HG03060 (cell line): ENCODE results near the gene REXO4.
"Not testable (repeated sequence)": the region's sequence is repeated elsewhere in the genome, so short reads cannot be mapped to it uniquely, and the experiment has no call there.

Experiments
- ATAC-seq: cut with Tn5 transposase; IDR thresholded peaks from one replicate; pipeline ENCODE4 v1.9.1; 2021; ENCODE audit warnings: low read depth, moderate number of reproducible peaks; ENCODE audit not compliant: unreplicated experiment

REXO4 gene

DNA sequence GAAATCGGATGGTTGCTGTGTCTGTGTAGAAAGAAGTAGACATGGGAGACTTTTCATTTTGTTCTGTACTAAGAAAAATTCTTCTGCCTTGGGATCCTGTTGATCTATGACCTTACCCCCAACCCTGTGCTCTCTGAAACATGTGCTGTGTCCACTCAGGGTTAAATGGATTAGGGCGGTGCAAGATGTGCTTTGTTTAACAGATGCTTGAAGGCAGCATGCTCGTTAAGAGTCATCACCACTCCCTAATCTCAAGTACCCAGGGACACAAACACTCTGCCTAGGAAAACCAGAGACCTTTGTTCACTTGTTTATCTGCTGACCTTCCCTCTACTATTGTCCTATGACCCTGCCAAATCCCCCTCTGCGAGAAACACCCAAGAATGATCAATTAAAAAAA lies 26.4 kb downstream of the REXO4 start:
- ATAC-seq, result not testable (repeated sequence)

DNA sequence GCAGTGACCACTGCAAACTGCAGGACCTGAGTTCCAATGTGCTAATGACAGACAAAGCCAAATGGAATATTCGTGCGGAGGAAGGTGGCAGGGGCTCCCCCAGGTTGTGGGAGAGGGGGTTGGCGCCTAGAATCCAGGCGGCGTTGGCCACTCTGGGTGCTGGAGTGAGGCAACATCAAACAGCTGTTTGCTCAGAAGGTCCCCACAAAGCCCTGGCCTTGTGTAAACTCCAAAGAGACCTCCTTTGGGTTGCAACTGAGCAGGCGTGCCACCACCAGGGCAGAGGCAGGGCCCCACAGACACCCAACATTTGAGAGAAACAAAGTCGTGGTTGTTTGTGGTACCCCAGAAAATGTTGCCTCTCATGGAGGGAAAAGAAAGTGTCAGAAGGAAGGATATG lies 27.1 kb downstream of the REXO4 start:
- ATAC-seq, result no peak

DNA sequence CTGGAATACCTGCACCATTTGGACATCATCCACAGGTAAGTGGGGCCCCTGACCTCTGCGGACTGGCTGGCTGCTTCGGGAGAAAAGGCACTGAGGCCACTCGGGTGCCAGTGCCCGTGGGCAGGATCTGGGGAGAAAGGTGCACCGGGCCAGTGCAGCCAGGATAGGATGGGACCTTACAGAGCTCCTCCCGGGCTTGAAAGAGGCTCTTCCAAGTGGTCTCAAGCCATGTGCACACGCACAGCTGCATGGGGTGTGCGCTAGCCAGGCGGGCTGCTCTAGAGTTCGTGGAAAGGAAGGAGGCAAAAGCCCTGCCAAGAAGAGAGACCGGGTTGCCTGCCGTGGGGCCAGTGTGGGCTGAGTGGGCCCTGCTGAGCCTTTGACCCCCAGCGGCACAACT lies 28.2 kb downstream of the REXO4 start:
- no peak for ATAC-seq

DNA sequence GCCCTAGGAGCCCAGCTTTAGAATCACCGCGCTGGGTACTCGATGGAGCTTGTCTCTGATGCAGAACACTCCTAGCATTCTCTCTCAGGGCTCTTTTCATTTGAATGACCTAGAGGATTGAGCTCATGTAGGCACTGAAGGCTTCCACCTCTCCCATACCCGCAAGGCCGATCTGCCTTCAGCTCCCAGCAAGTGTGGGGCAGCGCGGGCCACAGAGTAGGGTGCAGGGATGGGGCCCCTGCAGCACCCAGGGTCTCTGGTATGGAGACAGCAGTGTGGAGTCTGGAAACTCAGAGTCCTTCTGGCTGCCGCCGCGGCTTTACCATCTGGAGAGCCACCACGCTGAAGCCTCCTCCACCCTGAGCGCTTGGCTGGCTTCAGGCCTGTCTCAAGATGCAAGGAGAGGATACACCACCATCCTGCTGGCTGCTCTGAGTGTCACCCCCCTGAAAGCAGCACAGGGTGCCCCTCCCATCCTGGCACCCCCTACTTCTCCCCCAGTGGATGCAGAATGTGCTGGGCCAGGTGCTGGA lies 28.7 kb downstream of the REXO4 start:
- no peak for ATAC-seq

- ATAC-seq, result no peak
Observed at GRCh38 chr9:133387680-133388079, 30.1 kb downstream of the REXO4 start.

GRCh38 chr9:133386338-133386737 lies 31.5 kb downstream of the REXO4 start:
- ATAC-seq, result no peak

GRCh38 chr9:133385452-133385851 lies 32.4 kb downstream of the REXO4 start:
- ATAC-seq, result no peak

- ATAC-seq, result no peak
Observed at GRCh38 chr9:133384736-133385321, 33.0 kb downstream of the REXO4 start.

DNA sequence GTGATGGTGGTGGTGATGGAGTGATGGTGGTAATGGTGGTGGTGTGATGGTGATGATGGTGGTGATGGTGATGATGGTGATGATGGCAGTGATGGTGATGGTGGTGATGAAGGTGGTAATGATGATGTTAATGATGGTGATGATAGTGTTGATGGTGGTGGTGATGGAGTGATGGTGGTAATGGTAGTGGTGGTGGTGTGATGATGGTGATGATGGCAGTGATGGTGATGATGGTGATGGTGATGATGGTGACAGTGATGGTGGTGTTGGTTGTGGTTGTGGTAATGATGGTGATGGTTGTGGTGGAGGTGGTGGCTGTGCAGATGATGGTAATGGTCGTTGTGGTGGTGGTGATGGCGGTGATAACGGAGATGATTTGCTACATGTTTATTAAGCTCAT lies 34.4 kb downstream of the REXO4 start:
- no peak for ATAC-seq

GRCh38 chr9:133382507-133383141 lies 35.2 kb downstream of the REXO4 start:
- ATAC-seq, result no peak

- no peak for ATAC-seq
Observed at GRCh38 chr9:133380734-133381133, 37.1 kb downstream of the REXO4 start.

DNA sequence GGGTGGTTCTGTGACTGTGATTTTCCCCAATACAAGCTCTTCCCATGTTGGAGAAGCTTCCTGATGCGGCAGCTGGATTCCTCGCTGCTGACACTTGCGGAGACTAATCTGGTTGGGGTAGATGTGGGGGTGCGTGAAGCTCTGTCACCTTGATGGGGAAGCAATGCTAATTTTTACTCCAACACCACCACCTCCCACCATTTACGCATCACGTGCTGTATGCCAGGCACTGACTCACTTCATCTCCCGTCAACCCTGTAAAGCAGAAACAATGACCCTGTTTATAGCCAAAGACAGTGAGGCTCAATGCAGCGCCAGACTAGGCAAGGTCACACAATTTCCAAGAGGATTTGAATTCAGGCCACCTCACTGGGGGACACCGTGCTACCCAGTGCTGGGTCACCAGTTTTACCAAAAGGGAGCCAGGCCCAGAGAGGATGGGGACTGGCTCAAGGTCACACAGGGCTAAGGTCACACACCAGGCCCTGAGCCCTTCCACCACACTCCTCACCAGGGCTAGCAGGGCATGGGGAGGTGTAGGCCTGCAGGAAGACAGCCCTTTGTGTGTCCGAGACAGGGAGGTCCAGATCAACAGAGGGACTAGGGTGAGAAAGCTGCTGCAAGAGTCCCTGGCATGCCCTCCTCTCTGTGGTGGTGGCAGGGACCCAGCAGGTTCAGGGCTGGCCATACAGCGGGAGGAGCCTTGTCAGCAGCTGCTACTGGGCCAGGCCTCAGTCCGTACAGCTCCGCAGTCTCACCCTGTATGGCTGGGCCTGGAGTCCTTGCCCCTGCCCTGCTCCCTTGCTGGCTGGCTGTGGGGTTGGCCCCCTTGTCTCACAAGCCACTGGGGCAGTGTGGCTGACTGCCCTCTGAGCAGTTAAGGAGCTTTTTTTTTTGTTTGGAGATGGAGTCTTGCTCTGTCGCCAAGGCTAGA lies 38.4 kb downstream of the REXO4 start:
- no peak for ATAC-seq

DNA sequence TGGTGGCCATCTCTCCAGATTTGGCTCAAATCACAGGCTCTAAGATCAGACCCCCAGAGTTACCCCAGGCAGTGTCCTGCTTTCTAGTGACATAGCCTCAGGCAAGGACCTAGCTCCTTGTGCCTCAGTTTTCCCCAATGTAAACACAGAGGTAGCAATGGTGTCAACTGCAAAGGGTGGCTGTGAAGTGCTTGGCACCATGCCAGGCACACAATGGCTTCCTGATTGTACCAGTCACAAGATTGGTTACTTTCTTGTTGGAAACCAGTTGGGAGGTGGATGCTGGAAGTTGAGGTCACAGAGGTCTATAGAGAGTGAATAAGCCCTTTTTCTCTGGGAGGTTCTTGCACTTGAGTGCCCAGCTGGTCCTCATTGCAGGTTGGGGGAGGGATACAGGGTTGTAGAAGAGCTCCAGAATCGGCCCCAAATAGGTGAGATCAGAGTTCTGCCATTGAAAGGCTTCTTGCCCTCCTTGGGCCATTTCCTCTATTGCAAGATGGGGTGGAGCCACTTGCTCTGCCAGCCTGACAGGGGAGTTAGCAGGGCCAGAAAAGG lies 39.3 kb downstream of the REXO4 start:
- ATAC-seq, result no peak

DNA sequence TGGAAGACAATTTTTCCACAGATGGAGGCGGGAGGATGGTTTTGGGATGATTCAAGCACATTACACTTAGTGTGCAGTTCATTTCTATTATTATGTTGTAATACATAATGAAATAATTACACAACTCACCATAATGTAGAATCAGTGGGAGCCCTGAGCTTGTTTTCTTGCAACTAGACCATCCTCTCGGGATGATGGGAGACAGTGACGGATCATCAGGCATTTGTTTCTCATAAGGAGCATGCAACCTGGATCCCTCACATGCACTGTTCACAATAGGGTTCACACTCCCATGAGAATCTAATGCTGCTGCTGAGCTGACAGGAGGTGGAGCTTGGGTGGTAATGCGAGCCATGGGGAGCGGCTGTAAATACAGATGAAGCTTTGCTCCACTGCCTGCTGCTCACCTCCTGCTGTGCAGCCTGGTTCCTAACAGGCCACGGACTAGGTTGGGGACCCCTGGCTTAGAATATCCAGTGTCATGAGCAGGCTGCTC lies 40.0 kb downstream of the REXO4 start:
- ATAC-seq, result no peak

DNA sequence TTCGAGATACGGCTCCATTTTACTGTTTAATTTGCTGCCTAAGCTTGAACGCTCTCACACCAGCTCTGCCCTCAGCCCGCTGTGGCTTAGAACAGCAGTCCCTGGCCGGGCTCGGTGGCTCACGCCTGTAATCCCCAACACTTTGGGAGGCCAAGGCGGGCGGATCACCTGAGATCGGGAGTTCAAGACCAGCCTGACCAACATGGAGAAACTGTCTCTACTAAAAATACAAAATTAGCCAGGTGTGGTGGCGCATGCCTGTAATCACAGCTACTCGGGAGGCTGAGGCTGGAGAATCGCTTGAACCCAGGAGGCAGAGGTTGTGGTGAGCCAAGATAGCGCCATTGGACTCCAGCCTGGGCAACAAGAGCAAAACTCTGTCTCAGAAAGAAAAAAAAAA lies 40.5 kb downstream of the REXO4 start:
- not testable (repeated sequence) for ATAC-seq

DNA sequence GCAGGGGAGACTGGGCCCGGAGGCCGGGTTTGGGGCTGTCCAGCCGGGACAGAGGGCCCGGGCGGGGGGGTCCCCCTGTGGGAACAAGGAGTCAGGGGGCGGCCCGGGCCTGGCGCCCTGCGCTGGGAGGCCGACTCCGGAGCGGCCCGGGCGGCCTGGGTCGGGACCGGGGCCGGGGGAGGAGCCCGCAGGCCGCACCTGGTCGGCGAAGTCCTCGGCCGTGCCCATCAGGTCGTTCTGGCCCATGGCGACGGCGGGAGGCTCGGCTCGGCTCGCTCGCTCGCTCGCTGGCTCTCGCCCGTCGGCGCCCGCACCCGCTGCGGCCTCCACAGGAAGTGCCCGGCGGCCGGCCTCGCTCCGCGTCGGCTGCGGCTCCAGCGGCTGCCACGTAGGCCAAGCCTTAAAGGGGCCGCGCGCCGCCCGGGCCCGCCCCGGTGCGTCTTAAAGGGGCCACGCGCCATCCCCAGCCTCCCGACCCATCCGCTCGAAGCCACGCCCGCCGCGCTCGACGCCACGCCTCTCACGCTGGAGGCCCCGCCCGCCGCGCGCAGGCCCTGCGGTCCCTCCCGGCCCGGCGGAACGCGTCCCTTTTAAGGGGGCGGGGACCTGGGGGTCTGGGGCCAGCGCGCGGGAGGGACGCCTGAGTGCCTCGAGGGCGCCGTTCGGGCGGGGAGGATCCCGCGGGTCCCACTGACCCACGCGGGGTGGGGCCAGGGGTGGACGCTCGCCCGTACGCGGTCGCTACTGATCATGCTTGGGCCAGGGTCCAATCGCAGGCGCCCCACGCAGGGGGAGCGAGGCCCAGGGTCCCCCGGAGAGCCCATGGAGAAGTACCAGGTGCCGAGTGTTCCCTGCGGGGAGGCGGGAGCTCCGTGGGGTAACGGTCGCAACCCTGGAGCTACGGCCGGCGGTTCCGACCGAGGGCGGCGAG lies 41.8 kb downstream of the REXO4 start, which contains the start of the genes STKLD1 and SURF4:
Gene STKLD1 (plus strand): TSS at position 643 of the 931 bp plus-strand sequence. CDS start 108 bp downstream, at position 751.
Gene SURF4 (minus strand): TSS at position 337 of the 931 bp plus-strand sequence. CDS start 91 bp downstream, at position 246.
- ATAC-seq, result peak; percentile 58

- no peak for ATAC-seq
Observed at GRCh38 chr9:133375116-133375723, 42.6 kb downstream of the REXO4 start.

- no peak for ATAC-seq
Observed at GRCh38 chr9:133374612-133375115, 43.1 kb downstream of the REXO4 start.

GRCh38 chr9:133372144-133372543 lies 45.7 kb downstream of the REXO4 start:
- no peak for ATAC-seq
